NCI-H526 (cell line): ENCODE measurements around the gene TMEM164.
"Not testable (repeated sequence)": the region's sequence is repeated elsewhere in the genome, so short reads cannot be mapped to it uniquely, and the experiment has no call there.

Experiments used
- DNase-seq, 2 experiments: peaks; one replicate each; lab custom pipeline; 2025; lab: John Stamatoyannopoulos, UW

Gene TMEM164

GRCh38 chrX:110002300-110003166 is at the start of gene TMEM164:
TMEM164 (plus strand) TSS chrX:110003114; CDS start chrX:110003775, 661 bp downstream.
- DNase-seq: peak; percentile 24 to 93

GRCh38 chrX:109954333-109954732 is 48.6 kb upstream of the TMEM164 start:
- no peak for DNase-seq

- no peak for DNase-seq
Observed at GRCh38 chrX:109954955-109955354, 48.0 kb upstream of the TMEM164 start.

- DNase-seq: no peak
Observed at GRCh38 chrX:109958266-109958665, 44.6 kb upstream of the TMEM164 start.

- no peak for DNase-seq
Observed at GRCh38 chrX:109959356-109959871, 43.5 kb upstream of the TMEM164 start.

GRCh38 chrX:109964390-109964789 is 38.5 kb upstream of the TMEM164 start:
- DNase-seq: no peak

- no peak for DNase-seq
Observed at GRCh38 chrX:109966246-109966645, 36.7 kb upstream of the TMEM164 start.

GRCh38 chrX:109967156-109967555 is 35.8 kb upstream of the TMEM164 start:
- no peak for DNase-seq

- not testable (repeated sequence) for DNase-seq
Observed at GRCh38 chrX:109970841-109971240, 32.1 kb upstream of the TMEM164 start.

- no peak for DNase-seq
Observed at GRCh38 chrX:109974906-109975655, 27.8 kb upstream of the TMEM164 start.

- DNase-seq: not testable (repeated sequence)
Observed at GRCh38 chrX:109985210-109985609, 17.7 kb upstream of the TMEM164 start.

- no peak for DNase-seq
Observed at GRCh38 chrX:109987884-109988283, 15.0 kb upstream of the TMEM164 start.

- no peak for DNase-seq
Observed at GRCh38 chrX:109990582-109991276, 12.2 kb upstream of the TMEM164 start.

GRCh38 chrX:109992203-109992602 is 10.7 kb upstream of the TMEM164 start:
- no peak for DNase-seq

- no peak for DNase-seq
Observed at GRCh38 chrX:109995155-109995554, 7.8 kb upstream of the TMEM164 start.

- DNase-seq: peak; percentile 87 to 90
Observed at GRCh38 chrX:109997786-109998452, 5.0 kb upstream of the TMEM164 start.

- no peak for DNase-seq
Observed at GRCh38 chrX:110000000-110000399, 2.9 kb upstream of the TMEM164 start.

- peak in 1 of 2 experiments; percentile 29 for DNase-seq
Observed at GRCh38 chrX:110000847-110001713, 1.8 kb upstream of the TMEM164 start.

GRCh38 chrX:110001740-110002299 is 1.1 kb upstream of the TMEM164 start:
- DNase-seq: no peak
